HFF-Myc (cell line): Measurements from ENCODE around the gene HIF1A.

Experiments used
- DNase-seq: peaks from one replicate; pipeline ENCODE4 v3.0.0-alpha.2; 2011; ENCODE audit warnings: low read depth; ENCODE audit errors: extremely low read depth
- H3K4me3 ChIP-seq: replicated peaks from 2 replicates; pipeline ENCODE4 v1.5.1; 2011; ENCODE audit warnings: low read depth, mild to moderate bottlenecking, control low read depth, low read length
- CTCF ChIP-seq: IDR thresholded peaks from 2 replicates; pipeline ENCODE4 v1.5.1; 2012; ENCODE audit warnings: mild to moderate bottlenecking, low read depth, low read length, control low read depth; ENCODE audit errors: missing control alignments

Gene HIF1A

GRCh38 chr14:61661471-61662400 lies 33.6 kb upstream of the HIF1A start:
- TF ChIP-seq CTCF: no peak
- DNase-seq: no peak
- H3K4me3 ChIP-seq: no peak overlapping the region

GRCh38 chr14:61662437-61663311 lies 32.6 kb upstream of the HIF1A start:
- no peak overlapping the region for H3K4me3 ChIP-seq
- TF ChIP-seq CTCF: no peak
- peak; percentile 62 for DNase-seq

GRCh38 chr14:61663312-61663979 lies 31.9 kb upstream of the HIF1A start:
- no peak for TF ChIP-seq CTCF
- DNase-seq: no peak
- no peak overlapping the region for H3K4me3 ChIP-seq

GRCh38 chr14:61668282-61668681 lies 27.0 kb upstream of the HIF1A start:
- TF ChIP-seq CTCF: no peak
- H3K4me3 ChIP-seq: no peak overlapping the region
- DNase-seq: no peak

GRCh38 chr14:61670576-61670975 lies 24.7 kb upstream of the HIF1A start:
- no peak for TF ChIP-seq CTCF
- no peak overlapping the region for H3K4me3 ChIP-seq
- no peak for DNase-seq

GRCh38 chr14:61671082-61671481 lies 24.2 kb upstream of the HIF1A start:
- H3K4me3 ChIP-seq: no peak overlapping the region
- TF ChIP-seq CTCF: no peak
- no peak for DNase-seq
